Lower leg skin (tissue), 4 donors: ENCODE results near the gene SRCAP. TPM values are rescaled to one million over a fixed set of nuclear protein-coding genes. Genes with fewer than 3 reads are reported as not detected.

Source experiments
- DNase-seq, 2 donors: peaks; one replicate each; pipeline ENCODE4 v3.0.0-alpha.2; 2019; ENCODE audit warnings: low spot score in 2 of 2
- H3K4me3 ChIP-seq: fragments of 200-600 bp; sonication (generic); 2 replicates; pipeline ENCODE4 v1.5.1; 2017; ENCODE audit warnings: mild to moderate bottlenecking, low read depth; ENCODE audit not compliant: poor library complexity, severe bottlenecking
- POLR2A ChIP-seq, 2 donors: fragments of 450-650 bp; IDR thresholded peaks; one replicate each; pipeline ENCODE4 v1.6.1; 2016 to 2017; ENCODE audit warnings: antibody characterized with exemption in 2 of 2, mild to moderate bottlenecking in 1 of 2, moderate library complexity in 1 of 2
- WGBS, 2 donors: methylation state at CpG; one replicate each; pipeline ENCODE4 v1.1.5; 2018; 5-methylcytosine and 5-hydroxymethylcytosine counted together
- intact Hi-C: fragments of 100-400 bp; cut with DNase I; formaldehyde crosslinking; loops from one replicate; pipeline ENCODE4 v1.15.0; 2023; ENCODE audit warnings: low total_unique reads
- total RNA-seq, 4 donors: library from RNA; depleted of rRNA; stranded (reverse); fragments of >200 nt; gene quantifications; one replicate each; pipeline ENCODE4 v1.1.0, GENCODE V29; 2016
- TF ChIP-seq, protein P1 (sequence below), 3 donors: fragments of 450-650 bp; IDR thresholded peaks; one replicate each; pipeline ENCODE4 v1.5.1; 2016; ENCODE audit warnings: antibody characterized with exemption in 3 of 3, mild to moderate bottlenecking in 3 of 3, moderate library complexity in 2 of 3

SRCAP gene
- total RNA-seq, 4 donors from 2014 or later, result 21.7 to 44.0 (median 33.7) TPM

DNA sequence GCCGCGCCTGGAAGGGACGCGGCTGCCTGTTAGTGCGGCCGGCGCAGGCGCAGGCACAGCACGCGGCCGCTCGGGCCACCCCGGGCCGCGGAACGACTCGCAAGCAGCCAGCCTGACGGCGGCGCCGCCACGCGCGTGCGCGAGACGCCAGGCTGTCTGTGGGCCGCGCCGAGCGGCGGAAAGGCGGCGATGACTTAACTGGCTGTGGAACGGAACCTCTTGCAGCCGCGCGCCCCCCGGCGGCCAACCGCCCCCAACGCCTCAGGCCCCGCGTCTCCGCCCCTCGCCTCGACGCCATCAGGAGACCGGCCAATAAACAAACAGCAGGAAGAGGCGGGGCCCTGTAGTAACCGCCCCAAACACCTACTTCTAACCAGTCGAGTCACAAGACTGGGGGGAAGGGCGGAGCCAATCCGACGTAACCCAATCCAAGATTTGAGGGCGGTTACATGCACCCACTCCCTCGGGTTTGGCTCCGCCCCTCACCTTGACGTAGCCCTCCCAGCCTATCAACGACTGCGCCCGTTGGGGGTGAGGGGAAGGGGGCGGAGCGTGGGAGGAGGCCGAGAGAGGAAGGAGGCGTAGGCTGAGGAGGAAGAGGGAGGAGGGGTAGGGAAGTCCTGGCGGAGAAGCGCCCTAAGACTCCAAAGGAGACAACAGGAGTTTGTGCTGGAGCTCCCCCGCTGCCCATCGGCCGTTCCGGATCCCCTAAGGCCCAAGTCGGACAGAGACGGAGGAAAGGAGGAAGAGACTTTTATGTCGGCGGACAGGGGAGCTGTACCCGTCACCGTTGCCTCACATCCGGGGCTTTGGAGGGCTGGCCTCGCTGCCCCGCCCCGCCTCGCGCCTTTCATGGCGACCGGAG, 40.9 kb upstream of the SRCAP start, which contains the start of gene FBRS:
TSS of gene FBRS (plus strand) at position 566 of the 865 bp plus-strand sequence. CDS start 1,088 bp downstream, outside the sequence.
- TF ChIP-seq, protein P1, sequence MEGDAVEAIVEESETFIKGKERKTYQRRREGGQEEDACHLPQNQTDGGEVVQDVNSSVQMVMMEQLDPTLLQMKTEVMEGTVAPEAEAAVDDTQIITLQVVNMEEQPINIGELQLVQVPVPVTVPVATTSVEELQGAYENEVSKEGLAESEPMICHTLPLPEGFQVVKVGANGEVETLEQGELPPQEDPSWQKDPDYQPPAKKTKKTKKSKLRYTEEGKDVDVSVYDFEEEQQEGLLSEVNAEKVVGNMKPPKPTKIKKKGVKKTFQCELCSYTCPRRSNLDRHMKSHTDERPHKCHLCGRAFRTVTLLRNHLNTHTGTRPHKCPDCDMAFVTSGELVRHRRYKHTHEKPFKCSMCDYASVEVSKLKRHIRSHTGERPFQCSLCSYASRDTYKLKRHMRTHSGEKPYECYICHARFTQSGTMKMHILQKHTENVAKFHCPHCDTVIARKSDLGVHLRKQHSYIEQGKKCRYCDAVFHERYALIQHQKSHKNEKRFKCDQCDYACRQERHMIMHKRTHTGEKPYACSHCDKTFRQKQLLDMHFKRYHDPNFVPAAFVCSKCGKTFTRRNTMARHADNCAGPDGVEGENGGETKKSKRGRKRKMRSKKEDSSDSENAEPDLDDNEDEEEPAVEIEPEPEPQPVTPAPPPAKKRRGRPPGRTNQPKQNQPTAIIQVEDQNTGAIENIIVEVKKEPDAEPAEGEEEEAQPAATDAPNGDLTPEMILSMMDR (IDR thresholded peaks at IDR 0.05), result peak in 1 of 3 donors; percentile 100
- peak in 1 of 2 donors; percentile 77 for TF ChIP-seq POLR2A (IDR thresholded peaks at IDR 0.05)
- intact Hi-C loops, result no loop called here
- 0 to 1% methylated on average over 37 to 76 of the region's 86 CpGs for WGBS, 2 donors
- peak within 1 kb of the TSS; percentile 92 for H3K4me3 ChIP-seq
- DNase-seq, result peak; percentile 100

DNA sequence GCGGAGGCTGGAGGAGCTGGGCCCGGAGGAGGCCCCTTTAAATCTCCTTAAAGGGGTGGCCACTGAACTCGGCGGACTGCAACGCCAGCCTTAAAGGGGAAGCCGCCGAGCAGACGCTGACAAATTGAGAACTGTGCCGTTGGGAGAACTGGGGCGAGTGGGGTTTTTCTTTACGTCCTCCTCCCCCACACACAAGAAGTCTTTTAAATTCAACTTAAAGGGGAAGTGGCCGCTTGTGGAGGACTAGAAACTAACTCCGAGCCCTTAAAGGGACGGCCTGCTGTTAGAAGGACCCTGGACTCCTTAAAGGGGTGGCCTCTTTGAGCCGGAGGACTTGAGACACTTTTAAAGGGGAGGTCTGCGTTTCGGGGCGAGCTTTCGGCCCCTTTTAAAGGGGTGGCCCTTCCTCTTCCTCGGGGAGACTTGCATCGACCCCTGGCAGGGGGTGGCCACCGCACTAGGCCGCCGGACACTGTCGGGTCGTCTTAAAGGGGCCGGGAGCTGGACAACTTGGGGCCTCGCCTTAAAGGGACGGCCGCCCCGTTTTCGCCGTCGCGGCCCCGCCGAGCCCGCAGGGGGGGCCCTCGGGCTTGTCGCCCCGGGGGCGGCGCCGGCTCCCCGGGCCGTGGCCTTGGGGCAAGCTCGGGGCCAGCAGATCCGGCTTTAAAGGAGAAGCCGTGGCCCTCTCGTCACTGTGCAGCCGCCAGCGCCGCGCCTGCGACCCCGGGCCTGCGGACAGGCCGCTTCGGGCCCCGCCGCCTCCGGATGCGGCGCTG, 40.1 kb upstream of the SRCAP start:
- 0 to 1% methylated on average over 19 to 27 of the region's 64 CpGs for WGBS, 2 donors
- TF ChIP-seq, protein P1 (IDR thresholded peaks at IDR 0.05), result no peak
- no peak for TF ChIP-seq POLR2A (IDR thresholded peaks at IDR 0.05)
- intact Hi-C loops, result no loop called here
- peak; percentile 94 to 95 for DNase-seq
- H3K4me3 ChIP-seq, result peak overlapping the region; percentile 92

DNA sequence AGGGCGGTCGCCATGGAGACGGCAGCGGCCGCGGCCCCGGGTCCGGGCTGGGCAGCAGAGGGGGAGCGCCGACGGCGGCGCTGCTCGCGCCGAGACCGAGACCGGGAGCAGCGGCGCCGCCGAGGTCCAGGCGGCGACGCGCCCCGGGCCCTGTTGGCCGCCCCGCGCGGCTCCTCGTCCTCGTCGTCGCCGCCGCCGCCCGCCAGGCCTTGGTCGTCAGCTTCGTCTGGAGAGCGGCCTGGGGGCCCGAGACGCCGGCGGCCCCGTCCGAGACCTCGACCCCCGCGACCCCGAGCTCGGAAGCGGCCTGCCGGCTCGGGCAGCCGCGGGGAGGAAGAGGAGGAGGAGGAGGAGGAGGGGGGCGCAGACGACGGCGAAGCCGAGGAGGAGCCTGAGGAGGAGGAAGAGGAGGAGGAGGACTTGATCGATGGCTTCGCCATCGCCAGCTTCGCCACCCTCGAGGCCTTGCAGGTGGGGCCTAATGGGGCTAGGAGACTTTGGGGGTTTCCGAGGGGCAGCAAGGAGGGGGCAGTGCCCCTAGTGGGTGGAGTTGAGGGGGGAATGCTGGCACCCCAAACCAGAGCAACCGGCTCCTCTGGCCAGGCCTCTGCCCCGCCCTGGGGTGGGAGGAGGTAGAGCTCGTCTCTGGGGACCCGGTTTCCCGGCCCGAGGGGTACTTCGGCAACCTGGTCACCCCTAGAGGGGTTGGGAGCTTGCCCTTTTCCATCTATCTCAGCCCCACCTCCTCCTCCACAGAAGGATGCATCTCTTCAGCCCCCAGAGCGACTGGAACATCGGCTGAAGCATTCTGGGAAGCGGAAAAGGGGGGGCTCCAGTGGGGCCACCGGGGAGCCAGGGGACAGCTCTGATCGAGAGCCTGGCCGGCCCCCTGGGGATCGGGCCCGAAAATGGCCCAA, 39.2 kb upstream of the SRCAP start:
- no peak for TF ChIP-seq POLR2A (IDR thresholded peaks at IDR 0.05)
- TF ChIP-seq, protein P1 (IDR thresholded peaks at IDR 0.05), result no peak
- DNase-seq, result peak in 1 of 2 donors; percentile 45
- WGBS, 2 donors, result 1 to 2% methylated on average over 37 to 43 of the region's 84 CpGs
- H3K4me3 ChIP-seq, result peak overlapping the region; percentile 92
- intact Hi-C loops, result no loop called here

DNA sequence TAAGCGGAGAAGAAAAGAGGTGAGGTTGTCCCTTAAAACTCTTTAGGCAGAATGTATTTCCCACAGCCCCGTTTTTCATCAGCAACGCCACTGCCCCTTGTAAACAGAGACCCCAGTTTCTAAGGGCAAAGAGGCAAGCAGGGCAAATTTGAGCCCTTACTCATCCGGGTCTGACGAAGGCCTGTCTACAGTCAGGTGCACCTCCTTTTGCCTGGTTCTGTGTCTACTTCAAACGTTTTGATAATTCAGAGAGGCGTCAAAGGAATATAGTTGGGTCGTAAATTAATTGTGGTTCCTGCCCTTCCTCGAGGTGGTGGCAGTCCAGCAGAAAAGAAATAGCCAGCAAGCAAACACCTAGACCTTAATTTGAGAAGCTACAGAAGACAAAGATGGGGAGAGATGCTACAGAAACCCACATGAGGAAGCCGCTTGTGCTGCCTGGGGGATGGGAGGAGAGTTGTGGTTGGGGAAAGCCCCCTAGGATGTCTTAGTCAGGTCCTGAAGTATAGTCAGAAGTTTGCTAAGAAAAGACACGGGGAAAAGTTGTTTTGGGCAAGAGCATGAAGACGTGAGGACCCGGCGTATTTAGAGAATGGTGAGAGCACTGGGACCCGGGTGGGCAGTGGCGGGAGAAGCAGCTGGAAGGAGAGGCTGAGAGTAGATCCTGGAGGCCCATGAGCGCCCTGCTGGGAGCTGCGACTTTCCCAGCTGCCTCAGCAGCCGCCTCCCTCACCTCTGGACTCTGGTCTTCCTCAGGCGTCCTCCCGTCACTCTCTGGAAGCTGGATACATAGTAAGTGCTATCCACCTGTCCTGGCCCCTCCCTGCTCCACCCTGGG, 38.3 kb upstream of the SRCAP start:
- WGBS, 2 donors, result 29 to 41% methylated on average over 21 of the region's 21 CpGs
- TF ChIP-seq, protein P1 (IDR thresholded peaks at IDR 0.05), result no peak
- intact Hi-C loops, result no loop called here
- no peak for DNase-seq
- peak overlapping the region; percentile 92 for H3K4me3 ChIP-seq
